ENCODE data around the gene NPAP1.
"Not testable (repeated sequence)": the region's sequence is repeated elsewhere in the genome, so short reads cannot be mapped to it uniquely, and the experiment has no call there.

NPAP1 gene, protein sequence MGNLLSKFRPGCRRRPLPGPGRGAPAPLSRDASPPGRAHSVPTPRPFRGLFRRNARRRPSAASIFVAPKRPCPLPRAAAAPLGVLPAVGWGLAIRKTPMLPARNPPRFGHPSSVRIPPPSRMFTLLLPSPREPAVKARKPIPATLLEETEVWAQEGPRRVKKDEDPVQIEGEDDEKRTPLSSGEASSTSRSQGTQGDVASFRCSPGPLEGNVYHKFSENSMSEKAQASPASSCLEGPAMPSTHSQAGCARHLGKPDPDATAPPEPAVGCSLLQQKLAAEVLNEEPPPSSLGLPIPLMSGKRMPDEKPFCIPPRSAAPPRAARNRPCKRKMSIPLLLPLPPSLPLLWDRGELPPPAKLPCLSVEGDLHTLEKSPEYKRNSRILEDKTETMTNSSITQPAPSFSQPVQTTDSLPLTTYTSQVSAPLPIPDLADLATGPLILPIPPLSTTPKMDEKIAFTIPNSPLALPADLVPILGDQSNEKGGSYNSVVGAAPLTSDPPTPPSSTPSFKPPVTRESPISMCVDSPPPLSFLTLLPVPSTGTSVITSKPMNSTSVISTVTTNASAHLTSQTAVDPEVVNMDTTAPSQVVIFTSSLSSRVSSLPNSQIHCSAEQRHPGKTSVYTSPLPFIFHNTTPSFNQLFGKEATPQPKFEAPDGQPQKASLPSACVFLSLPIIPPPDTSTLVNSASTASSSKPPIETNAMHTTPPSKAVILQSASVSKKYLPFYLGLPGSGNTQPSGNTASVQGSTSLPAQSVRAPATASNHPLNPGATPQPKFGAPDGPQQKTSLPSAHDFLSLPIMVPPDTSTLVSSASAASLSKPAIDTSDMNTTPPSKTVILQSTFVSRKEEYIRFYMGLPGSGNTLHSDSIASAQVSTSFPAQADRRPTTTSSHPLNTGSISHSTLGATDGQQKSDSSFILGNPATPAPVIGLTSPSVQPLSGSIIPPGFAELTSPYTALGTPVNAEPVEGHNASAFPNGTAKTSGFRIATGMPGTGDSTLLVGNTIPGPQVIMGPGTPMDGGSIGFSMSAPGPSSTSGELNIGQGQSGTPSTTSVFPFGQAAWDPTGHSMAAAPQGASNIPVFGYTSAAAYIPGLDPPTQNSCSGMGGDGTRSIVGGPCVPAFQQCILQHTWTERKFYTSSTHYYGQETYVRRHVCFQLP

GRCh38 chr15:24675332-24676144 is at the start of gene NPAP1:
TSS of gene NPAP1 (plus strand) at chr15:24675775. CDS start at chr15:24675868, 93 bp downstream.
- no peak for DNase-seq

GRCh38 chr15:24627443-24627842 is 48.1 kb upstream of the NPAP1 start:
- DNase-seq, result no peak

DNA sequence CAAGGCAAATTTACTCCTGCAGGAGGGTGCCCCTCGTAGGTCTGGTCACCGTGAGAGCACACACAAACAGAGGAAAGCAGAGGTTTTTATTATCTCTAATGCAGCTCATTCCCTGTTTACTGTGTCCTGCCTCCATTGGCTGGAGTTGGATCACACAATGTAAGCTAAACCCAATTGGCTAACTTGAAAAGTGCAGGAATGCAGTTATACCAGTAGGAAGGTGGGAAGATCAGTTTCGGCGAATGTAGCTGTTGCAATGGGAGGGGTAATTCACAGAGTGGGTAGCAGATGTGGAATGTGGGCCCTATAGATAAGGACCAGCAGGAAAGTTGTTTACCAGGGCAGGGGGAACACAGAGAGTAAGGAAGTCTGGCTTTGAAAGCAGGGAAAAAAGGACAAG is 42.5 kb upstream of the NPAP1 start:
- DNase-seq, result no peak

DNA sequence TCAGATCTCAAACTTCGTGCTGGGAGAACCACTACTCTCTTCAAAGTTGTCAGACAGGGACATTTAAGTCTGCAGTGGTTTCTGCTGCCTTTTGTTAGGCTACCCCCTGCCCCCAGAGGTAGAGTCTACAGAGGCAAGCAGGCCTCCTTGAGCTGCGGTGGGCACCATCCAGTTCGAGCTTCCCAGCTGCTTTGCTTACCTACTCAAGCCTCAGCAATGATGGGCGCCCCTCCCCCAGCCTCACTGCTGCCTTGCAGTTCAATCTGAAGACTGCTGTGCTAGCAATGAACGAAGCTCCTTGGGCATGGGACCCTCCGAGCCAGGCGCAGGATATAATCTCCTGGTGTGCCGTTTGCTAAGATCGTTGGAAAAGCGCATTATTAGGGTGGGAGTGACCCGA is 36.2 kb upstream of the NPAP1 start:
- DNase-seq, result not testable (repeated sequence)

DNA sequence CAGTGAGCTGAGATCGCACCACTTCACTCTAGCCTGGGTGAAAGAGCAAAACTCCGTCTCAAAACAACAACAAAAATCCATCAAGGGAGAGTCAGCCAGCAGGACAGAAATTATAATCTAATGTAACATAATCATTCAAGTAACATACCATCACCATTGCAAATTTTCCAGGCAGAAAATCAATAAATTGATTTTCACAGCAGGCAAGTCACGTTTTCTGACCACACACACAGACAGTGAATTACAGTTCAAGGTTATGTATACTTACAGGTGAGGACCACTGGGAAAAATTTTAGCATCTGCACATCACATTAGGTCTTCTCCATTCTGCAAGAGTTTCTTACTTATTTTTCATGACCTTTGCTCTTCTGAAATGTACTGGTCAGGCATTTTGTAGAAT is 29.9 kb upstream of the NPAP1 start:
- no peak for DNase-seq

- DNase-seq, result no peak
Observed at GRCh38 chr15:24659622-24660021, 16.0 kb upstream of the NPAP1 start.

GRCh38 chr15:24662991-24663390 is 12.6 kb upstream of the NPAP1 start:
- DNase-seq, result no peak

DNA sequence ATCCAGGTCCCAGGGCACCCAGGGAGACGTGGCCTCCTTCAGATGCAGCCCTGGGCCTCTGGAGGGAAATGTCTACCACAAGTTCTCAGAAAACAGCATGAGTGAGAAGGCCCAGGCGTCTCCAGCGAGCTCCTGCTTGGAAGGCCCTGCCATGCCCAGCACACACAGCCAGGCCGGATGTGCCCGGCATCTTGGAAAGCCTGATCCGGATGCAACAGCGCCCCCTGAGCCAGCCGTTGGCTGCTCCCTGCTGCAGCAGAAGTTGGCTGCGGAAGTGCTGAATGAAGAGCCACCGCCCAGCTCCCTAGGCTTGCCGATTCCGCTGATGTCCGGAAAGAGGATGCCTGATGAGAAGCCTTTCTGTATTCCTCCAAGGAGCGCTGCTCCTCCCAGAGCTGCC is 856 bp downstream of the NPAP1 start:
- DNase-seq, result no peak

DNA sequence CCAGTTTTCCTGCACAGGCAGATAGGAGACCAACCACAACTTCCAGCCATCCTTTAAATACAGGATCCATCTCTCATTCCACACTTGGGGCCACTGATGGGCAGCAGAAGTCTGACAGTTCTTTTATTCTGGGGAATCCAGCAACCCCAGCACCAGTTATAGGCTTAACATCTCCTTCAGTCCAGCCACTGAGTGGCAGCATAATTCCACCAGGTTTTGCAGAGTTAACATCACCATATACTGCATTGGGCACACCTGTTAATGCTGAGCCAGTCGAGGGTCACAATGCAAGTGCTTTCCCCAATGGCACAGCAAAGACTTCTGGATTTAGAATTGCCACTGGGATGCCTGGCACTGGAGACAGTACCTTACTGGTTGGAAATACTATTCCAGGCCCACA is 2.9 kb downstream of the NPAP1 start:
- no peak for DNase-seq

GRCh38 chr15:24682002-24682401 is 6.4 kb downstream of the NPAP1 start:
- DNase-seq, result no peak

GRCh38 chr15:24682905-24683304 is 7.3 kb downstream of the NPAP1 start:
- not testable (repeated sequence) for DNase-seq

GRCh38 chr15:24683736-24684135 is 8.2 kb downstream of the NPAP1 start:
- DNase-seq, result no peak

DNA sequence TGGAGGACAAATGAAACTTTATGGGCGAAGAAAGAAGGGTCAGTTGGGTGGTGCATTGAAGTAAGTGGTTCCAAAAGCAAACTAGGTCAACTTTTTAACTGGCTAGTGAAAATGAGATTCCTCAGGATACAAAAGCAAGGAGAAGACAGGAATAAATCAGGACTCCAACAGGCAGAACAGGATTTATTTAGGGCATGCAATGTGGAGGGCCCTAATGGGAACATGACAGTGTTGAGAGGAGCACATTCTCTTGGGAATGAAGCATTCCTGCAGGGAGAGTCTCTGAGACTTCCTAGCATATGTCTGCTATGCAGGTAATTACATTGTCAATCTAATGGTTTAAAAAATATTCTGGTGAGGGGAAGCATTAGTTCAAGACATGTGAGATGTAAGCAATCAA is 8.7 kb downstream of the NPAP1 start:
- DNase-seq, result no peak

- DNase-seq, result no peak
Observed at GRCh38 chr15:24696201-24696600, 20.6 kb downstream of the NPAP1 start.

DNA sequence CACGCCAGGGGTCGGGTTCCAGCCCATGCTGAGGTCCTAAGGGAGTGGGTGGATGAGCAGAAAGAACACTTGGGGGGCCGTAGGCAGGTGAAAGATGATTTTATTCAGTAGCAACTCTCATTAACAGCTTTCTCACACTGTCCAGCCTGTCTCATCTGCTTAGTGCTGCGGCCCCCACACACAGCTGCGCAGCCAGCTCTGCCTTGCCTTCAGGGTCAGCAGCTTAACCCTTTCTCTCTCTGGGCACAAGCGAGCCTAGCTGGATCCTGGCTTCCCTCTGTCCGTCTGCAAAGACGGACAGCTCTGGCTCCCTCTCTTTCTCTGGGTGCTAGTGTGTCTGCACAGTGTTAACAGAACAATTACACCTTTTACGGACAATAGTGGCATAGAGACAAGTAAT is 21.3 kb downstream of the NPAP1 start:
- no peak for DNase-seq

- no peak for DNase-seq
Observed at GRCh38 chr15:24718289-24719082, 42.9 kb downstream of the NPAP1 start.

- DNase-seq, result no peak
Observed at GRCh38 chr15:24729760-24730159, 54.2 kb downstream of the NPAP1 start.

Data from inflammatory macrophage treated with lipopolysaccharide for 1 hour (primary cell).